Chondrocyte (in vitro differentiated cells): Measurements from ENCODE around the gene CFAP77. TPM values are rescaled to one million over a fixed set of nuclear protein-coding genes. Genes with fewer than 3 reads are reported as not detected.

Experiments used
- DNase-seq: peaks from one replicate; pipeline ENCODE4 v3.0.0; 2021; ENCODE audit warnings: mixed read lengths, low spot score
- H3K27ac Mint-ChIP-seq: one replicate; pipeline ENCODE4 v1.8.0; 2021; ENCODE audit warnings: mild to moderate bottlenecking, moderate library complexity, mixed read lengths; ENCODE audit not compliant: unreplicated experiment
- H3K27me3 Mint-ChIP-seq: 2 replicates; pipeline ENCODE4 v1.8.0; 2021; ENCODE audit warnings: low read depth, mixed read lengths
- H3K36me3 Mint-ChIP-seq: 2 replicates; pipeline ENCODE4 v1.8.0; 2021; ENCODE audit warnings: low read depth, mixed read lengths
- H3K4me1 Mint-ChIP-seq: 2 replicates; pipeline ENCODE4 v1.8.0; 2021; ENCODE audit warnings: low read depth, mild to moderate bottlenecking, mixed read lengths
- H3K4me3 Mint-ChIP-seq: one replicate; pipeline ENCODE4 v1.8.0; 2021; ENCODE audit warnings: mild to moderate bottlenecking, moderate library complexity, mixed read lengths; ENCODE audit not compliant: unreplicated experiment
- H3K9me3 Mint-ChIP-seq: 2 replicates; pipeline ENCODE4 v1.8.0; 2021; ENCODE audit warnings: low read depth, mixed read lengths
- CTCF ChIP-seq: fragments of 200-600 bp; sonication (generic); IDR thresholded peaks from 2 replicates; pipeline ENCODE4 v1.5.0; 2021; ENCODE audit warnings: antibody characterized with exemption, mild to moderate bottlenecking, moderate library complexity
- total RNA-seq: library from RNA; stranded (reverse); gene quantifications from 3 replicates; pipeline ENCODE4 v1.2.1, GENCODE V29; 2021

The CFAP77 gene
- total RNA-seq, 1 donor from 2014 or later, result 0.47 TPM

- no peak for TF ChIP-seq CTCF
- no peaks in the 10 kb centered on the region for H3K4me1 Mint-ChIP-seq
- DNase-seq, result no peak
- peaks cover 11% of the 10 kb centered on the region for H3K9me3 Mint-ChIP-seq
- no peak overlapping the region for H3K27ac Mint-ChIP-seq
- peaks cover 19% of the 10 kb centered on the region for H3K27me3 Mint-ChIP-seq
- peaks cover 2% of the 10 kb centered on the region for H3K36me3 Mint-ChIP-seq
- no peak overlapping the region for H3K4me3 Mint-ChIP-seq
These were observed 121.9 kb downstream of the CFAP77 start for GRCh38 chr9:132531710-132532570.

GRCh38 chr9:132534832-132535231 is 124.8 kb downstream of the CFAP77 start:
- H3K4me3 Mint-ChIP-seq, result no peak overlapping the region
- H3K27ac Mint-ChIP-seq, result no peak overlapping the region
- peaks cover 19% of the 10 kb centered on the region for H3K27me3 Mint-ChIP-seq
- H3K9me3 Mint-ChIP-seq, result peaks cover 11% of the 10 kb centered on the region
- peak; percentile 1 for DNase-seq
- peaks cover 2% of the 10 kb centered on the region for H3K36me3 Mint-ChIP-seq
- TF ChIP-seq CTCF, result no peak
- no peaks in the 10 kb centered on the region for H3K4me1 Mint-ChIP-seq

- peaks cover 11% of the 10 kb centered on the region for H3K27me3 Mint-ChIP-seq
- H3K36me3 Mint-ChIP-seq, result peaks cover 2% of the 10 kb centered on the region
- no peaks in the 10 kb centered on the region for H3K4me1 Mint-ChIP-seq
- peaks cover 11% of the 10 kb centered on the region for H3K9me3 Mint-ChIP-seq
- no peak overlapping the region for H3K27ac Mint-ChIP-seq
- DNase-seq, result no peak
- no peak for TF ChIP-seq CTCF
- H3K4me3 Mint-ChIP-seq, result no peak overlapping the region
These were observed 126.1 kb downstream of the CFAP77 start for GRCh38 chr9:132536124-132536523.

DNA sequence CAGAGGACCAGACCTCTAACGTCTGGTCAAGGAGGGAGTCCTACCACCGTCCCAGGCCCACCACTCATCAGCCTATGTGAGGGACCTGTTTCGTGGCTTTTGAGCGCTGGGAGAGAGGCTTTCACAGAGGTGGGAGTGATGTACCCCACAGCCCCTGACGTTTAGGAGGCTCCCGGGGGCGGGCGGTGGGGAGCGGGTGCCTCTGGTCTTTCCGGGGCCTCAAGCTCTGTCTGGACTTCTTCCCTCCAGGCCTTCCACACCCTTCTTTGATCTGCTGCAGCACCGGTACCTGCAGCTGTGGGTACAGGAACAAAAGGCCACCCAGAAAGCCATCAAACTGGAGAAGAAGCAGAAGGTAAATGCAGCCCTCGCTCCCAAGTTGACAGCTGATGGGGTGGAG is 127.3 kb downstream of the CFAP77 start:
- Mint-ChIP-seq H3K9me3 (peaks cover 11% of the 10 kb centered on the region), H3K27ac (no peak overlapping the region)

GRCh38 chr9:132538071-132538470 is 128.1 kb downstream of the CFAP77 start:
- Mint-ChIP-seq H3K9me3 (peaks cover 11% of the 10 kb centered on the region), H3K27me3 (no peaks in the 10 kb centered on the region), H3K36me3 (peaks cover 2% of the 10 kb centered on the region), H3K4me1 (no peaks in the 10 kb centered on the region), H3K27ac (no peak overlapping the region), H3K4me3 (no peak overlapping the region)
- no peak for TF ChIP-seq CTCF
- peak; percentile 35 for DNase-seq

More for the DNA sequence above, 127.3 kb downstream of the CFAP77 start:
- H3K4me3 Mint-ChIP-seq, result no peak overlapping the region
- no peak for TF ChIP-seq CTCF
- peaks cover 2% of the 10 kb centered on the region for H3K27me3 Mint-ChIP-seq
- peaks cover 2% of the 10 kb centered on the region for H3K36me3 Mint-ChIP-seq
- no peaks in the 10 kb centered on the region for H3K4me1 Mint-ChIP-seq
- DNase-seq, result peak; percentile 41
